Liver (tissue), 9 donors: Measurements from ENCODE around the gene PPA2. TPM values are rescaled to one million over a fixed set of nuclear protein-coding genes. Genes with fewer than 3 reads are reported as not detected.

Source experiments
- DNase-seq: peaks from one replicate; pipeline ENCODE4 v3.0.0-alpha.2; 2017; ENCODE audit warnings: low spot score
- H3K27ac ChIP-seq, 2 donors: one replicate each; pipeline ENCODE4 v1.7.0; 2013; ENCODE audit warnings: inconsistent platforms in 2 of 2, low read length in 2 of 2, control low read depth in 1 of 2, low read depth in 1 of 2, mild to moderate bottlenecking in 1 of 2
- H3K27me3 ChIP-seq, 4 donors: one replicate each; pipeline versions ENCODE4 v1.6.1 to v1.7.0; 2013; ENCODE audit warnings: low read length in 3 of 4, inconsistent platforms in 1 of 4, mild to moderate bottlenecking in 1 of 4, moderate library complexity in 1 of 4; ENCODE audit not compliant: control insufficient read depth in 4 of 4, insufficient read depth in 4 of 4
- H3K36me3 ChIP-seq, 4 donors: one replicate each; pipeline versions ENCODE4 v1.6.1 to v1.7.0; 2013; ENCODE audit warnings: low read length in 3 of 4, mild to moderate bottlenecking in 3 of 4, low read depth in 1 of 4, moderate library complexity in 1 of 4; ENCODE audit not compliant: control insufficient read depth in 4 of 4, insufficient read depth in 3 of 4
- H3K4me1 ChIP-seq, 4 donors: one replicate each; pipeline versions ENCODE4 v1.6.1 to v1.7.0; 2013; ENCODE audit warnings: low read length in 3 of 4, mild to moderate bottlenecking in 3 of 4, moderate library complexity in 1 of 4; ENCODE audit not compliant: control insufficient read depth in 4 of 4, insufficient read depth in 4 of 4
- H3K4me3 ChIP-seq, 3 donors: one replicate each; pipeline versions ENCODE4 v1.6.1 to v1.7.0; 2013; ENCODE audit warnings: low read length in 3 of 3, control low read depth in 1 of 3, low read depth in 1 of 3, mild to moderate bottlenecking in 1 of 3
- H3K9ac ChIP-seq, 2 donors: one replicate each; pipeline ENCODE4 v1.7.0; 2013; ENCODE audit warnings: low read length in 2 of 2, mild to moderate bottlenecking in 2 of 2, moderate library complexity in 2 of 2, control low read depth in 1 of 2, low read depth in 1 of 2
- H3K9me3 ChIP-seq, 4 donors: one replicate each; pipeline versions ENCODE4 v1.6.1 to v1.7.0; 2013; ENCODE audit warnings: low read length in 3 of 4; ENCODE audit not compliant: control insufficient read depth in 4 of 4
- ATF3 ChIP-seq: IDR thresholded peaks from 2 replicates; pipeline ENCODE4 v1.6.1; 2016; ENCODE audit warnings: antibody characterized with exemption
- EGR1 ChIP-seq, 2 donors: IDR thresholded peaks; 2 replicates each; pipeline ENCODE4 v1.6.1; 2016 to 2018; ENCODE audit warnings: antibody characterized with exemption in 2 of 2, low read depth in 2 of 2
- FOXA1 ChIP-seq: IDR thresholded peaks from 2 replicates; pipeline ENCODE4 v1.6.1; 2016; ENCODE audit warnings: antibody characterized with exemption
- FOXA2 ChIP-seq: IDR thresholded peaks from 2 replicates; pipeline ENCODE4 v1.6.1; 2016; ENCODE audit warnings: antibody characterized with exemption
- GABPA ChIP-seq, 2 donors: IDR thresholded peaks in 1 of 2; conservative IDR thresholded peaks in 1 of 2; 2 replicates each; pipeline ENCODE4 v1.6.1; 2016; ENCODE audit warnings: antibody characterized with exemption in 2 of 2, mild to moderate bottlenecking in 1 of 2, moderate library complexity in 1 of 2
- HNF4A ChIP-seq, 2 donors: conservative IDR thresholded peaks; 2 replicates each; pipeline ENCODE4 v1.6.1; 2016; ENCODE audit warnings: antibody characterized with exemption in 2 of 2, mild to moderate bottlenecking in 2 of 2
- HNF4G ChIP-seq: IDR thresholded peaks from 2 replicates; pipeline ENCODE4 v1.6.1; 2016; ENCODE audit warnings: antibody characterized with exemption
- JUND ChIP-seq, 2 donors: IDR thresholded peaks; 2 replicates each; pipeline ENCODE4 v1.6.1; 2016; ENCODE audit warnings: antibody characterized with exemption in 2 of 2
- MAX ChIP-seq: IDR thresholded peaks from 2 replicates; pipeline ENCODE4 v1.6.1; 2016; ENCODE audit warnings: antibody characterized with exemption
- NR2F2 ChIP-seq: IDR thresholded peaks from 2 replicates; pipeline ENCODE4 v1.6.1; 2016; ENCODE audit warnings: antibody characterized with exemption
- RAD21 ChIP-seq, 2 donors: IDR thresholded peaks; 2 replicates each; pipeline ENCODE4 v1.6.1; 2016; ENCODE audit warnings: antibody characterized with exemption in 2 of 2, mild to moderate bottlenecking in 2 of 2
- RXRA ChIP-seq, 2 donors: IDR thresholded peaks; 2 replicates each; pipeline ENCODE4 v1.6.1; 2017 to 2018; ENCODE audit warnings: antibody characterized with exemption in 2 of 2, mild to moderate bottlenecking in 1 of 2
- SP1 ChIP-seq: IDR thresholded peaks from 2 replicates; pipeline ENCODE4 v1.6.1; 2018; ENCODE audit warnings: antibody characterized with exemption, mild to moderate bottlenecking
- TAF1 ChIP-seq: conservative IDR thresholded peaks from 2 replicates; pipeline ENCODE4 v1.6.1; 2016; ENCODE audit warnings: antibody characterized with exemption, mild to moderate bottlenecking
- YY1 ChIP-seq: IDR thresholded peaks from 2 replicates; pipeline ENCODE4 v1.6.1; 2016; ENCODE audit warnings: antibody characterized with exemption, mild to moderate bottlenecking
- ZBTB33 ChIP-seq: IDR thresholded peaks from 2 replicates; pipeline ENCODE4 v1.6.1; 2016; ENCODE audit warnings: antibody characterized with exemption
- WGBS: extraction: QIAGEN DNeasy Blood & Tissue Kit; methylation state at CpG from one replicate; pipeline ENCODE4 v1.1.7; 2013; 5-methylcytosine and 5-hydroxymethylcytosine counted together
- polyA plus RNA-seq, 2 donors: library from polyadenylated mRNA; stranded (reverse) in 1 of 2; unstranded in 1 of 2; fragments of 200-250 nt in 1 of 2; fragments of >200 nt in 1 of 2; fragmentation: Nextera tagmentation in 1 of 2; extraction: Ambion mirVana in 1 of 2; gene quantifications; one replicate each; pipeline versions ENCODE4 v1.2.1 to v1.2.3, GENCODE V29; 2013 to 2015
- total RNA-seq, 2 donors: library from RNA; depleted of rRNA; stranded (reverse); fragments of >200 nt; gene quantifications; one replicate each; pipeline ENCODE4 v1.2.3, GENCODE V29; 2014
- TF ChIP-seq, protein P1 (sequence below): fragments of 150-350 bp; IDR thresholded peaks from 2 replicates; pipeline ENCODE4 v1.5.1; 2017; ENCODE audit warnings: improper control_type of control experiment, low read depth, low read length; ENCODE audit not compliant: missing input control
- TF ChIP-seq, protein P2 (sequence below): IDR thresholded peaks from 2 replicates; pipeline ENCODE4 v1.6.1; 2016; ENCODE audit warnings: antibody characterized with exemption, mild to moderate bottlenecking
- donor health status: healthy.
- donor health status: healthy.
- donor health status: healthy.
- donor health status: healthy.
- donor health status: healthy.

Gene PPA2
- total RNA-seq = 10 to 100 TPM; 48.3 to 60.0 TPM
- 100 to 1,000 TPM in 1 of 2 donors, 10 to 100 TPM in 1; 81.6 to 102 TPM for polyA plus RNA-seq

DNA sequence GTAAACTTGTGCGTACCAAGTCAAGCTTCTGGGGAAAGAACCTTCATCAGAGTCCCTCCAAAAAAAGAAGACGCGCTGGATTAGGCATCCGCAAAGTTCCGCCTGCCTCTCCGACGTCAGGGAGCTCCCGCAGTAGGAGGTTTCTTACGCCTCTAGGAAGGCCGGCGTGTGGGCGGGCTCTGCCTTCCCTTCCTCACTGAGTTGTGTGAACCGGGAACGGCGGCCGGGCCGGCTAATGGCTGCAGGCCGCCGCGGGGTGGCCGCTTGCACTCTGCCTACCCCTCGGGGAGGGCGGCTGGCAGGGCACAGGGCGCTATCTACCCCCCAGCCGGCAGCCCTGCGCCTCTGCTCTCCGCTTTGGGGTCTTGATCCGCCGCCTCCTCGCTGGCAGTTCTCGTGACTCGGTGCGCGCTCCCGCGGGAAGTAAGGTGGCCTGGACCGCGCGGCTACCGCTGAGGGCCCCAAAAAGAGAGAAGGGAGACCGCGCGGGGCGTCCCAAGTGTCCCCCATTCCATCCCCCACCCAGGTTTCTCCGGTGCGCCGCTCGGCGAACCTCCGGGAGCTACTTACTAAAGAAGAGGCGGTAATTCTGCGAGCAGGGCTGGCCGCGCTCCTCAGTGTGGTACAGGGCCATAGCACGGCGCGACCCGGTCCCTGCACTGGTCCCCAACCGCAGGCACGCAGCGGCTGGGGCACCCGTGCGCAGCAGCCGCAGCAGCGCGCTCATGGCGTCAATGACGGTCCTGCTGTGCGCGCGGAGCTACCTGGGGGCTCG lies at the start of gene PPA2:
PPA2 (minus strand) TSS at position 739 of the 775 bp plus-strand sequence; CDS start at position 727, 12 bp downstream.
- peak; percentile 88 for DNase-seq
- Histone ChIP-seq H3K36me3 (no peaks in the 10 kb centered on the region), H3K9ac (peak within 1 kb of the TSS; percentile 76 to 92), H3K27me3 (no peaks in the 10 kb centered on the region), H3K4me1 (peaks cover 2 to 22% (median 18%) of the 10 kb centered on the region in 4 donors), H3K9me3 (no peaks in the 10 kb centered on the region), H3K4me3 (peak within 1 kb of the TSS; percentile 80 to 93 (median 88)), H3K27ac (peak within 1 kb of the TSS; percentile 96 to 99)
- no peak for TF ChIP-seq FOXA2
- TF ChIP-seq, protein P1, sequence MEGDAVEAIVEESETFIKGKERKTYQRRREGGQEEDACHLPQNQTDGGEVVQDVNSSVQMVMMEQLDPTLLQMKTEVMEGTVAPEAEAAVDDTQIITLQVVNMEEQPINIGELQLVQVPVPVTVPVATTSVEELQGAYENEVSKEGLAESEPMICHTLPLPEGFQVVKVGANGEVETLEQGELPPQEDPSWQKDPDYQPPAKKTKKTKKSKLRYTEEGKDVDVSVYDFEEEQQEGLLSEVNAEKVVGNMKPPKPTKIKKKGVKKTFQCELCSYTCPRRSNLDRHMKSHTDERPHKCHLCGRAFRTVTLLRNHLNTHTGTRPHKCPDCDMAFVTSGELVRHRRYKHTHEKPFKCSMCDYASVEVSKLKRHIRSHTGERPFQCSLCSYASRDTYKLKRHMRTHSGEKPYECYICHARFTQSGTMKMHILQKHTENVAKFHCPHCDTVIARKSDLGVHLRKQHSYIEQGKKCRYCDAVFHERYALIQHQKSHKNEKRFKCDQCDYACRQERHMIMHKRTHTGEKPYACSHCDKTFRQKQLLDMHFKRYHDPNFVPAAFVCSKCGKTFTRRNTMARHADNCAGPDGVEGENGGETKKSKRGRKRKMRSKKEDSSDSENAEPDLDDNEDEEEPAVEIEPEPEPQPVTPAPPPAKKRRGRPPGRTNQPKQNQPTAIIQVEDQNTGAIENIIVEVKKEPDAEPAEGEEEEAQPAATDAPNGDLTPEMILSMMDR = no peak
- TF ChIP-seq TAF1 = peak; percentile 57
- no peak for TF ChIP-seq ATF3
- no peak for TF ChIP-seq RAD21 (IDR thresholded peaks at IDR 0.05)
- peak; percentile 2 to 9 for TF ChIP-seq RXRA (IDR thresholded peaks at IDR 0.05)
- no peak for TF ChIP-seq JUND (IDR thresholded peaks at IDR 0.05)
- no peak for TF ChIP-seq FOXA1
- TF ChIP-seq SP1 = no peak
- no peak for TF ChIP-seq NR2F2
- TF ChIP-seq ZBTB33 = peak; percentile 58
- no peak for TF ChIP-seq GABPA (IDR thresholded peaks at IDR 0.05 in 1 of 2, conservative IDR thresholded peaks at IDR 0.05 in 1 of 2)
- TF ChIP-seq HNF4A (conservative IDR thresholded peaks at IDR 0.05) = no peak
- TF ChIP-seq YY1 = peak; percentile 84
- no peak for TF ChIP-seq EGR1 (IDR thresholded peaks at IDR 0.05; ENCODE audit: low read depth in 2 of 2)
- TF ChIP-seq MAX = no peak
- TF ChIP-seq HNF4G = no peak
- TF ChIP-seq, protein P2, sequence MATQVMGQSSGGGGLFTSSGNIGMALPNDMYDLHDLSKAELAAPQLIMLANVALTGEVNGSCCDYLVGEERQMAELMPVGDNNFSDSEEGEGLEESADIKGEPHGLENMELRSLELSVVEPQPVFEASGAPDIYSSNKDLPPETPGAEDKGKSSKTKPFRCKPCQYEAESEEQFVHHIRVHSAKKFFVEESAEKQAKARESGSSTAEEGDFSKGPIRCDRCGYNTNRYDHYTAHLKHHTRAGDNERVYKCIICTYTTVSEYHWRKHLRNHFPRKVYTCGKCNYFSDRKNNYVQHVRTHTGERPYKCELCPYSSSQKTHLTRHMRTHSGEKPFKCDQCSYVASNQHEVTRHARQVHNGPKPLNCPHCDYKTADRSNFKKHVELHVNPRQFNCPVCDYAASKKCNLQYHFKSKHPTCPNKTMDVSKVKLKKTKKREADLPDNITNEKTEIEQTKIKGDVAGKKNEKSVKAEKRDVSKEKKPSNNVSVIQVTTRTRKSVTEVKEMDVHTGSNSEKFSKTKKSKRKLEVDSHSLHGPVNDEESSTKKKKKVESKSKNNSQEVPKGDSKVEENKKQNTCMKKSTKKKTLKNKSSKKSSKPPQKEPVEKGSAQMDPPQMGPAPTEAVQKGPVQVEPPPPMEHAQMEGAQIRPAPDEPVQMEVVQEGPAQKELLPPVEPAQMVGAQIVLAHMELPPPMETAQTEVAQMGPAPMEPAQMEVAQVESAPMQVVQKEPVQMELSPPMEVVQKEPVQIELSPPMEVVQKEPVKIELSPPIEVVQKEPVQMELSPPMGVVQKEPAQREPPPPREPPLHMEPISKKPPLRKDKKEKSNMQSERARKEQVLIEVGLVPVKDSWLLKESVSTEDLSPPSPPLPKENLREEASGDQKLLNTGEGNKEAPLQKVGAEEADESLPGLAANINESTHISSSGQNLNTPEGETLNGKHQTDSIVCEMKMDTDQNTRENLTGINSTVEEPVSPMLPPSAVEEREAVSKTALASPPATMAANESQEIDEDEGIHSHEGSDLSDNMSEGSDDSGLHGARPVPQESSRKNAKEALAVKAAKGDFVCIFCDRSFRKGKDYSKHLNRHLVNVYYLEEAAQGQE = peak; percentile 58
- under 1% methylated on average over 72 of the region's 72 CpGs for WGBS
